Activated CD4-positive, alpha-beta T cell treated with anti-CD3 and anti-CD28 coated beads, Interleukin-2, amount 50 U/mL, for 4 hours (primary cell): ENCODE measurements around the gene NCDN.

Experiments
- DNase-seq, 2 experiments: peaks; one replicate each; pipeline ENCODE4 v3.0.0-alpha.2; 2020

The NCDN gene

GRCh38 chr1:35592991-35593769, 35.6 kb downstream of the NCDN start:
- no peak for DNase-seq

GRCh38 chr1:35594005-35594760, 36.6 kb downstream of the NCDN start:
- no peak for DNase-seq

GRCh38 chr1:35595684-35596083, 38.1 kb downstream of the NCDN start:
- DNase-seq, result no peak

- no peak for DNase-seq
Measured at GRCh38 chr1:35597870-35598269, 40.3 kb downstream of the NCDN start.

GRCh38 chr1:35598895-35599294, 41.3 kb downstream of the NCDN start:
- no peak for DNase-seq

GRCh38 chr1:35599411-35599810, 41.8 kb downstream of the NCDN start:
- no peak for DNase-seq

GRCh38 chr1:35600593-35600992, 43.0 kb downstream of the NCDN start:
- DNase-seq, result no peak

GRCh38 chr1:35603468-35603867, 45.9 kb downstream of the NCDN start:
- no peak for DNase-seq

- no peak for DNase-seq
Measured at GRCh38 chr1:35603941-35604340, 46.3 kb downstream of the NCDN start.

- DNase-seq, result no peak
Measured at GRCh38 chr1:35605071-35605866, 47.7 kb downstream of the NCDN start.

- DNase-seq, result no peak
Measured at GRCh38 chr1:35605867-35606182, 48.2 kb downstream of the NCDN start.

- no peak for DNase-seq
Measured at GRCh38 chr1:35611655-35612054, 54.1 kb downstream of the NCDN start.

GRCh38 chr1:35615440-35615839, 57.8 kb downstream of the NCDN start:
- DNase-seq, result no peak
